Neural cell (in vitro differentiated cells): ENCODE measurements around the gene MAD2L2.

Source experiments
- RAD21 ChIP-seq: fragments of 450-650 bp; conservative IDR thresholded peaks from 2 replicates; pipeline ENCODE4 v1.6.1; 2014; ENCODE audit warnings: antibody characterized with exemption, mild to moderate bottlenecking, moderate library complexity
- TAF1 ChIP-seq: IDR thresholded peaks from 2 replicates; pipeline ENCODE4 v1.6.1; 2012; ENCODE audit warnings: low read depth

DNA sequence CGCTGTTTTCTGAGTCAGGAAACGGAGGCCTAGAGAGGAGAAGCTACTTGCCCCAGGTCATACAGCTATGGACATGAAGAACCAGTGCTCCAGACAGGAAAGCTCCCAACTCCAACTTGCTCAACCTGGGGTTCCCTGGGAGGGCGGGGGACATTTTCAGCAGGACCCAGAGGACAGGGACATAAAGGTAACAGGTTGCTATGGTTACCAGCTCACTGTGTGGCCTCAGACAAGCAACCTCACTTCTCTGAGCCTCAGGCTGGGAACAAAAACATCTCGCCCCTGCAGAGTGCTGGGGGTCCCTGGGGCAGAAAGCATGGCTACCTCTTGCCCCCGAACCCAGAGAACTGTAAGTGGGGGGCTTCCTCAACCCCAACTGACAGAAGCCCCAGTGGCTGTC, 42.8 kb downstream of the MAD2L2 start:
- TF ChIP-seq TAF1 (no peak), RAD21 (no peak)
